GM03348 (cell line): ENCODE measurements around the gene CDKN1A.
A peak's percentile ranks its signal among the peaks of the same experiment; 100 is the strongest.
"Not testable (repeated sequence)": the region's sequence is repeated elsewhere in the genome, so short reads cannot be mapped to it uniquely, and the experiment has no call there.

ENCODE experiments used
- DNase-seq: peaks from one replicate; pipeline ENCODE4 v3.0.0; 2012; ENCODE audit warnings: low spot score

Gene CDKN1A

DNA sequence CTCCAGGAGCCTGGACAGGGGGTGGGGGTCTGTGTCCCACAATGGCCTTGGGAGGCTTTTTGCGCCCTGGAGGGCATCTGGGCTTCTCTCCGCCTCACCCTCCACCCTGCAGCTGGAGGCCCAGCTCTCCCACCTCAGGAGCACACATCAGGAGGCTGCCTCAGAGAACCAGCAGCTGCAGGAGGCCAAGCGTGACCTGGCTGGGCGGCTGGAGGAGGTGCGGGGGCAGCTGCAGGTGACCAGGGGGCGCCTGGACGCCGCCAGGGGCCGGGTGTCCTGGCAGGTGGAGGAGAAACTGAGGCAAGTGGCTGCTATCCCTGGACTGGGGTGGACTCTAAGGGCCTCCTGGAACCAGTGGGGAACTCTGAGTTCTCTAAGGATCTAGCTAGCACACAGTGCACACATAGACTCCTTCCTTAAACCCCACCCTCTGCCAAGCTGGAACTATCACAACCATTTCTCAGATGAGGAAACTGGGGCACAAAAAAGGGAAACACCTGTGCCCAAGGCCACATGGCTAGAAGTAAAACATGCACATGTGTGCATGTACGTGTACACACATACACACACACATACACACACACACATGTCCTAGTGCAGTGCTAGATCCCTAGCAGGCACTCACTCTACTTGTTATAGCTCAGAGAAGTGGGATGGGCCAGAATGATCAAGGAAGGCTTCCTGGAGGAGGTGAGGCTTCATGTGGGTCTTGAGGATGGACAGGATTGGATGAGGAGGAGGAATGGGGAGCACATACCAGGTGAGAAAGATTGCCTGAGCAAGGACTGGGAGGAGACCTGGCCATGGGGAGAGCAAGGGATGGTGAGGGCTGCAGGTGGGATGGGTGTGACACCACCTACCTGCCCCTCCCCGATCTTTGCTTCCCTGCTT lies 42.0 kb downstream of the CDKN1A start:
- no peak for DNase-seq

DNA sequence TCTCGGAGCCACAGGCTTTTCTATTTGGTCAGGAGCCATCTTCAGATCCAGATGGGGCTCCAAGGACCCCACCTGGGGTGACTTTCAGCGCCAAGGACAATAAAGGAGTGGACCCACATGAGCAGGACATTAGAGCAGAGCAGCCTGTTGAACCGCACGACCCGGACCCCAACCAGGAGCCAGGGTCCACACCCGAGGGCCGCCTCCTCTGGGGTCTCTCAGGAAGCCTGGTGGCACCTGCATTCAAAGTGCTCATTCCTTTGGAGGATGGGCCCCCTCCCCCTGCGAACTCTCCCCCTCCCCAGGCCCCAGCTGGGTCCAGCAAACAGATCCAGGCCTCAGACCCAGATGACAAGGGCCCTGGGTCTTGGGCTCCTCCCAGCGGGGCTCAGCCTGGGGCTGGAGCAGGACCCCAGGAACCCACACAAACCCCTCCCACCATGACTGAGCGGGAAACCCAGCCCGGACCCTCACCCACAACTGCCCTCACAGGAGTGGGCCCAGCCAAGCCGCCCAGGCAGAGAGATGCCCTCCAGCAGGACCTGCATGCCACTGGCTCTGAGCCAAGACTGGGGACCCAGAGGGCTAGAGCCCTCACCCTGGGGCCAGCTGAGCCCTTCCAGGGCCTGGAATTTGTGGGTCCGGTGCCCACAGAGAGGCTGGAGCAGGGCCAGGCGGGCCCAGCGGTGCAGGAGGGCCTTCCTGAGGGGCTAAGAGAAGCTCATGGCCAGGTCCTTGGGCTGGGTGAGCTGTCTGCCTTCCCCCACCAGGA lies 43.0 kb downstream of the CDKN1A start:
- DNase-seq = no peak

DNA sequence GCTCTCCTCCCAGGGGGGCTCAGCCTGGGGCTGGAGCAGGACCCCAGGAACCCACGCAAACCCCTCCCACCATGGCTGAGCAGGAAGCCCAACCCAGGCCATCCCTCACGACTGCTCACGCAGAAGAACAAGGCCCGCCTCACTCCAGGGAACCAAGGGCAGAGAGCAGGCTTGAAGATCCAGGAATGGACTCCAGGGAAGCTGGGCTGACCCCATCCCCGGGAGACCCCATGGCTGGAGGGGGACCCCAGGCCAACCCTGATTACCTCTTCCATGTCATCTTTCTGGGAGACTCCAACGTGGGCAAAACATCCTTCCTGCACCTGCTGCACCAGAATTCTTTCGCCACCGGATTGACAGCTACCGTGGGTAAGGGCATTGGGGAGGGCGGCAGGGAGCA lies 43.9 kb downstream of the CDKN1A start:
- DNase-seq = no peak

DNA sequence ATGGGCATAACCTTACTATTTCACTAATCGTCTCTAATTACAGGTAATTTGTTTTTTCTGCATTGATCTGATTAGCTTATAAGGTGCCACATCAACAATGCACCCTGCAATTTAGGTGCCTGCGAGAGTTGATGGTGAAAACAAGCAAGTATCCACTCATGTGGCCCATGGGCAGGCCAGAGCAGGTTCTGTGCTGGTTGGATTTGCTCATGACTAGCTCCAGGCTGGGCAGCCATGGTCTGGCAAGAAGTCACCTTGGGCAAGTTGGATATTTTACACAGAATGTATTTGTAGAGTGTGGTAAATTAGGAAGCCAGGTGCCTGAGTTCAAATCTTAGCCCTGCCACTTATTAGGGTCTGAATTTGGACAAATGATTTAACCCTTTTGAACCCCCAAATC lies 44.4 kb downstream of the CDKN1A start:
- DNase-seq = no peak

DNA sequence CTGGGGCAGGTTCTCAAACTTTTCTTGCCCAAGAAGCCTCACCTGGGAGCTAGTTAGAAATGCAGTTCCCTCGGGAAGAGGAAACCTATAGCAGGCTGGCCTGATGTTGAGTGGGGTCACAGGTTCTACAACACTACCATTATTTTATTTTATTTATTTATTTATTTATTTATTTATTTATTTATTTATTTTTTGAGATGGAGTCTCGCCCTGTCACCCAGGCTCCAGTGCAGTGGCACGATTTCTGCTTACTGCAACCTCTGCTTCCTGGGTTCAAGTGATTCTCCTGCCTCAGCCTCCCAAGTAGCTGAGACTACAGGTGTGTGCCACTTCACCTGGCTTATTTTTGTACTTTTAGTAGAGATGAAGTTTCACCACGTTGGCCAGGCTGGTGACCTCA lies 45.5 kb downstream of the CDKN1A start:
- DNase-seq = not testable (repeated sequence)

DNA sequence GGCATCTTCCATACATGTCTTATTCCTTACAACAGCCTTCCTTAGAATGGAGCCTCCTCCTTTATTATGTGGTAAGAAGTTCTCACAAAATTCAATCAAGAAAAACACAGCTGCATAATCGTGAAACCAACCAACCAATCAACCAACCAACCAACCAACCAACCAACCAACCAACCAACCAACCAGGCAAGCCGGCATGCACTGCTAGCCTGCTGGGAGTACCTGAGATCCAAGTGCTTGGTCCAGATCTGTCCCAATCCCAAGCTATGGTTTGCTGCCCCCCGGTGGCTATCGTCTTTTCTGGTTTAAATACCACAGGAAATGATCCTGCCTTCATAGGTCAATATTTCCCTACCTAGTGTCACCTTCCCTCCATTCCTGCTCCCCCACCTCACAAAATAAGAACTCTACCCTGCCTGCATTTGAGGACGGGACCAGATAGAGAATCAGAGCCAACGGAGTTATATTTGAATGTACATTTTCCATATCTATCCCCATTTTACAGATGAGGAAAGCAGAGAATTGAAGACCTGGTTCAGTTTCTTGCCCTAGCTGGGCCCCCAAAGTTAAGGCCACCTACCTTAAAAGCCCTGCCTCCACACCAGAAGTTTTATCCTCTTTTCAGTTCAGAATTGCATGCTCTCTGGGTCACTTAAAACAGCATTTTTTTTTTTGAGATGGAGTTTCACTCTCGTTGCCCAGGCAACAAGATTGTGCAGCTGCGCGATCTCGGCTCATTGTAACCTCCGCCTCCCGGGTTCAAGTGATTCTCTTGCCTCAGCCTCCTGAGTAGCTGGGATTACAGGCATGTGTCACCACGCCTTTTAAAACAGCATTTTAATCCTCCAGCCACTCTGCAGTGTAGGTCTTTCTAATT lies 46.2 kb downstream of the CDKN1A start:
- DNase-seq = peak; percentile 86

DNA sequence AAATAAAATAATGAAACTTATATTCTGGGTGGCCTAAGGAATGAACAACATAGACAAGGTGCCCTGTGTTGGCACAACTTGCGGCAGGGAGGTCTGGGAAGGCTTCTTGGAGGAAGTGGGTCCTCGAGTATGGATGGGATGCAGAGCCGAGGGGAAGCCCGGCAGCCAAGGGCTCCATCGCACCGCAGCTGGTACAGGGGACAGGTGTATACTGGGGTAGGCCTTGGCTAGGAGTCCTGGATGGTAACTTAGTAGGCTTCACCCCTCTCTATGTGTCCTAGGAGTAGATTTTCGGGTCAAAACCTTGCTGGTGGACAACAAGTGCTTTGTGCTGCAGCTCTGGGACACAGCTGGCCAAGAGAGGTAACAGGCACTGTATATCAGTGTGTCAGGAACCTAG lies 47.1 kb downstream of the CDKN1A start:
- DNase-seq = no peak

DNA sequence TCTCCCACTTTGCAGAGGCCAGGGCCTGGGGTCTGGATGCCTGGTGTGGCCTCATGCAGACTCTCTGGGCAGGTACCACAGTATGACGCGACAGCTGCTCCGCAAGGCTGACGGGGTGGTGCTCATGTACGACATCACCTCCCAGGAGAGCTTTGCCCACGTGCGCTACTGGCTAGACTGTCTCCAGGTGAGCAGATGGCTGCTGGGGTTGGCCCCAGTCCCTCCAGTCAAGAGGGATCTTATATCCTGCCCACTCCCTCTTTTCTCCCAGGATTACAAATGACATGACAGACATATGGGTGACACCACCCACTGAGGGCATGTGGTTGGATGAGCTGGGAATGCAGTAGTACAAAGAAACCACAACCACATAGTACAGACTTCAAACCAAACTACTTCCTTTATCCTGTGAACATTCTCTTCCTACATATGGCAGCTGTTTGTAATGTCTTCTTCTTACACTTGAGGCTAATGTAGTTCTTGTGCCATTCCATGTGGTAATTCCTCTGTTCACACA lies 49.0 kb downstream of the CDKN1A start:
- peak; percentile 49 for DNase-seq

DNA sequence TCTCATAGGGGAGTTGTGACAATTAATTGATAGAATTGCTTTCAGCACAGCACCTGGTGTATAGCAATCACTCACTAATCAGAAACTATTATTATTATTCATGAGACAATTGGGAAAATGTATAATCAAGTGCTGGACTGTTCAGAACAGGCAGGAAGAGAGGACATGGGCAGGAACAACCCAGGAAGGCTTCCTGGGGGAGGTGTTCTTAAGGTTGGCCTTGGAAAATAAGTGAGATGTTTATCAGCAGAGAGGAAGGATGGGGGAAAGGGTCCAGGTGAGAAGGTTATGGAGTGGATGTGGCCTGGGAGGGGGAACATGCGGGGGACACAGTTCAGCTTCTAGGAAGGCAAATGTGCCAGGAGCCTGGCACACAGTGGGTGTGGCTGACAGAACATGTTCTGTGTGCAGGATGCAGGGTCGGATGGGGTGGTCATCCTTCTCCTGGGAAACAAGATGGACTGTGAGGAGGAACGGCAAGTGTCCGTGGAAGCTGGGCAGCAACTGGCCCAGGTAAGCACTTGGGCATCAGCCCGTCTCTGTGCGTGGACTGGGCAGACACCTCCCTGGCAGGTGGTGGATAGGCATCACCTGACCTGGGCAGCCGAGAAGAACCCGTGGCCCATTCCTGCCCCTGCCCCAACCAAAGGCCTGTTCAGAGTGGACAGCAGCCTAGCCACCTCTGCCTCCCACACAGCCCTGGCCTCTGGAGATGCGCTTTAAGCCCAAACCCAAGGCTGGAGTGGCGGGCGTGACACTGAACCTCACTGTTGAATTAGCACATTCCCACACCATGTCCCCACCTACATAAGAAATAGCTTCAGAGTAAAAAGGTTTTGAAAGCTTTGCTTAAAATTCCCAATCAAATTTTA lies 50.0 kb downstream of the CDKN1A start:
- DNase-seq = no peak

DNA sequence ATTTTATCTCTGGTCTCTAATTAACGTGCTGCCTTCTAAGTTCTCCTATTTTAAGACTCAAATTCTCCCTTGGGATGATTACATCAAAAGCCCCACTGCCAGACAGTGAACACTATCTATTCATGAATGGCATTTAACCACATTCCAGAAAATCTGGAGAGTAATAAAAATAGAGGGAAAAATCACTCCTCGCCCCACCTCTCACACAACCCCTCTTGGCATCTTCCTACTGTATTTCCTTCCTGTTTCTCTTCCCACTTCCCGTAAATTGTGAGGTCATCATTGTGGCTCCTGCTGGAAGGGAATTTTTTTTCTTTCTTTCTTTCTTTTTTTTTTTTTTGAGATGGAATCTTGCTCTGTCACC lies 50.6 kb downstream of the CDKN1A start:
- peak; percentile 80 for DNase-seq

DNA sequence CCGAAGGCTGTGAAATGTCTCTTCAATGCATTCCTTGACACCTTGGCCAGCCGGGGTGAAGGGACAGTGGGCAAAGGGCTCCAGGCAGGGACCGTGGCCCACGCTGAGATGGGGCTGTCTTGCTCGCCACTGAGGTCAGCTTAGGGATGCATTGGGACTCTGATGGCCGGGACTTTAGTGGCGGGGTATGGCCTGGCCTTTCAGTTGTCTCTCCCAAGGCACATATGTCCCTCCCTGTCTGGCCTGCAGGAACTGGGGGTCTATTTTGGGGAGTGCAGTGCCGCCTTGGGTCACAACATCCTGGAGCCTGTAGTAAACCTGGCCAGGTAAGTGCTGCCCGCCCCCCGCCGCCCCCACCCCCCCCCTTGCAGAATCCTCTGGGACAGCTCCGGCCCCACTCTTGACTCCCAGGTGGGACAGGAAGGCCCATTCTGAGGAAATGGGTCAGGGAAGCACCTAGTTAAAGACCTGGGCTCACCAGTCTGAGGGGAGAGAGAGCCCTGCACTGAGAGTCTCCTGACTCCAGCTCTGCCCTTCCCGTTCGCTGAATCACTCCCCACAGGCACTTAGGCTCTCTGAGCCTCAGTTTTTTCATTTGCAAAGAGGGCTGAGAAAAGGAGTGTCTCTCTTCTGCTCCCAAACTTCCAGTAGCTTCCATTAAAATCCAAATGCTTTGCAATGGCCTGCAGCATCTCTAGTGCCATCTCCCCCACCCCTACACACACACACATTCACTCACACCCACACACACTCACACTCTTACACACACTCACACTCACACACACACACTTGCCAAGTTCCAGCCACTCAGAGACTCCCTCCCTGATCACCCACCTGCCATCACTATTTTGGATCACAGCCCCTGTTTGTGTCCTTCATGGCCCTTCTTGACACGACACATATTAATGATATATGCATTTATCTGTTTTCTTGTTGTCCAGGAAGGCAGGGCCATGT lies 52.2 kb downstream of the CDKN1A start:
- DNase-seq = no peak

DNA sequence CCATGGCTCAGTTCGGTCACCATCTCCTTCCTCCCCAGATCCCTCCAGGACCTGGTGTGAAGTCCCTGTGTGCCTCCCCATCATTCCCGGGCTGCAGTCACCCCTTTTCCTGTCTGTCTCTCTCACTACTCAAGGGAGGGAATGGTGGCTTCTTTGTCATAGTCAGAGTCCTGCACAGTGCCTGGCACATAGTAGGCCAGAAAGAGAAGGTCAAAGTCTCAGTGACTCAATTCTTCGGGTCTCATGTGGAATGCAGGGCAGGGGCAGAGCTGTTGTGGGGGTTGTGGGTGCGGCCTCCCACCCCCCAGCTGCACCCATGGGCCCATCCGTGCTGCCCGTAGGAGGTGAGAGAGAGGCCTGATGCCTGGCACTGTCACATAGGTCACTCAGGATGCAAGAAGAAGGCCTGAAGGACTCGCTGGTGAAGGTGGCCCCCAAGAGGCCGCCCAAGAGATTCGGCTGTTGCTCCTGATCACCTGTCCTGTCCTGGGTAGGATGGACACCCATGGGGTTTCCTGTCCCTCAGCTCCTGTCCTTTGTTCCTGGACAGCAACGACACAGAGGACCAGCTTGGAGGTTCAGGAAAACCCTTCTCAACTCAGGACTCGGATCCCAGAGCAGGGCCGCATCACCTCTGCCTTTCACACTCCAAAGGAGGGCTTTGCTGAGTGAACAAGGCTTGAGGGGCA lies 53.3 kb downstream of the CDKN1A start:
- DNase-seq = no peak

DNA sequence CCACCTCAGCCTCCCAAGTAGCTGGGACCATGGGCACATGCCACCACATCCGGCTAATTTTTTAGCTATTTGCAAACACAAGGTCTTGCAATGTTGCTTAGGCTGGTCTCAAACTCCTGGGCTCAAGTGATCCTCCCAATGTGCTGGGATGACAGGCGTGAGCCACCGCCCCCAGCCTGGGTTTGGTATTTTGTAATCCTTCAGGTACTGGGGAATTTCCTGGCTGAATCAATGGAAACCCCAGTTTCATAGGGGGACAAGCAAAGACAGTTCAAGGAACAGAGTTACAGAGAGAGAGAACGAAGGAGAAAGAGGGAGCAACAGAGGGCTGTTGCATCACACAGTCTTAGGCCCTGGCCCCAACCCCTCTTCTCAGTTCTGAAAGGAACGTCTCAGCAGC lies 54.8 kb downstream of the CDKN1A start:
- no peak for DNase-seq

DNA sequence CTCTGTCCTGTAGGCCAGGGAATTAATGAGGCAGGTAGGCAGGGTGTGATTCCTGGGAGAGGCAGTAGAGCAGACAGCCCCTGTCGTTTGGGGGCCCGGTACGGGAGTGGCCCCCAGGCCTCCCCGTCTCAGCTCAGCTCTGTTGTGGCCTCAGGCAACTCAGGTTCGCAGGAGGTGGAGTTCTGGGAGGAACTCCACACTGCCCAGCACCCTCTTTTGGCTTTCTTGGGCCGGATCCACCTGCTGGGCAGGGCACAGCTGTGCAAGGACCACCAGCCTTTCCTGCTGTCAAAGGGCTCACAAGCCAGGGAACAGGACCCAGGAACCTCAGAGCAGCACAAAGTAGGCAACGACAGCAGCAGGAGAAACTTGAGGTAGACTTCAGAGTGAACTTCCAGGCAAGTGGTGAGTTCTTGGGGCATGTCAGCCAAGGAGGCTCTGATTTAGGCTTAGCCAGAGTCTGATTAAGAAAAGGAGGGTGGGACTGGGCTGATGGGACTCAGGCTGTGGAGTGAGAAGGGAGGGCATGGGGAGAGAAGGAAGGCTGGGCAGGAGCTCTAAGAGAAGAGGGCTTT lies 56.1 kb downstream of the CDKN1A start:
- no peak for DNase-seq

DNA sequence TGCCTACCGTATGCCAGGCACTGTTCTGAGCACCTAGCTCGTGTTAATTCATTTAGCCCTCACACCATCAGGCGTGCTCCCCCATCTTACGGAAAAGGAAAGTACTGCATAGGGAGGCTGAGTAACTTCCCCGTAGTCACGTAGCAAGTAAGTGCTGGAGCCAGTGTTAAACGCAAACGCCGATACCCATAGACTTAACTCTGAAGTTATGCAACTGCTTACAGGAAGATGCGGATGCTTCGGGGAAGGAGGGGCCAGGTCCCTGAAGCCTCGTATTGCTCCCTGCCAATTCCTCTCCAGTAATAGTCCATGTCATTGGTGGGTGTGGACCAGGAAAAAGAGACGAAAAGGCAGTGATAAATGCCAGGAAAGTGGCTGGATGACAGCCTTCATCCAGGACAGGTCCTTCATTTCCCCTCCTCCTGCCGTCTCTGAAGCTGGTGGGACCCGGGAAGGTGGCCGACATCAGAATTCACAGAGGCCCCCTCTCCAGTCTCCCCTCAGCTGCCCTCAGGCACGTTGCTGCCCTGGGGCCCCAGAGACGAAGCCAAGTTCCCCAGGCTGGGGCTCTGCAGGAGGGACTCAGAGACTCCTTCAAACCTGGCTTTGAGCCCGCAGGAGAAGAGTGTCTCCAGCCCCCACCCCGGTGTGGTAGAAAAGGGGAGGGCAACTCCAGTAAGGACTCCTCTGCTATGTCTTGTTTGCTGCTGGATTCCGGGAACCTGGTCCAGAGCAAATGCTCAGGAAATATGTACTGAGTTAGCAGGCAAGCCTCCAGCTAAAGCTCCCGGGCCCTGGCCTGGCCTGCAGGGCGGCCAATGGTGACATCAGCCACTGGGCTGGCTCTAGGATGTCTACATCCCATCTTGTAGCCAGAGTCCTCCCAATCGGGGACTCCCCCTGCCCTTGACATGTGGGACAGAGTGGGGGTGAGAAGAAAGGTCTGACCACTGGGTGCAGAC lies 56.9 kb downstream of the CDKN1A start:
- DNase-seq = peak; percentile 93
